ENCODE data around the gene CELF4.

Gene CELF4

GRCh38 chr18:37252342-37252741 lies 313.3 kb downstream of the CELF4 start:
- Mint-ChIP-seq H3K4me1 (ENCODE audit: low read depth) (no peaks in the 10 kb centered on the region), H3K4me3 (no peak overlapping the region), H3K27ac (no peak overlapping the region), H3K36me3 (ENCODE audit: low read depth) (no peaks in the 10 kb centered on the region), H3K9me3 (no peaks in the 10 kb centered on the region), H3K27me3 (ENCODE audit: low read depth) (peaks cover 34% of the 10 kb centered on the region)

GRCh38 chr18:37251679-37252078 lies 313.9 kb downstream of the CELF4 start:
- no peak overlapping the region for H3K4me3 Mint-ChIP-seq

GRCh38 chr18:37249895-37250618 lies 315.5 kb downstream of the CELF4 start:
- no peak overlapping the region for H3K27ac Mint-ChIP-seq
- peaks cover 31% of the 10 kb centered on the region for H3K27me3 Mint-ChIP-seq (ENCODE audit: low read depth)
- no peaks in the 10 kb centered on the region for H3K36me3 Mint-ChIP-seq (ENCODE audit: low read depth)
- no peaks in the 10 kb centered on the region for H3K4me1 Mint-ChIP-seq (ENCODE audit: low read depth)
- H3K4me3 Mint-ChIP-seq = no peak overlapping the region
- no peaks in the 10 kb centered on the region for H3K9me3 Mint-ChIP-seq

More at GRCh38 chr18:37251679-37252078, 313.9 kb downstream of the CELF4 start:
- Mint-ChIP-seq H3K27ac (no peak overlapping the region), H3K27me3 (ENCODE audit: low read depth) (peaks cover 34% of the 10 kb centered on the region), H3K4me1 (ENCODE audit: low read depth) (no peaks in the 10 kb centered on the region), H3K9me3 (no peaks in the 10 kb centered on the region), H3K36me3 (ENCODE audit: low read depth) (no peaks in the 10 kb centered on the region)

- Mint-ChIP-seq H3K36me3 (ENCODE audit: low read depth) (no peaks in the 10 kb centered on the region), H3K9me3 (no peaks in the 10 kb centered on the region), H3K4me1 (ENCODE audit: low read depth) (no peaks in the 10 kb centered on the region), H3K27me3 (ENCODE audit: low read depth) (peaks cover 30% of the 10 kb centered on the region), H3K4me3 (no peak overlapping the region), H3K27ac (no peak overlapping the region)
Observed at GRCh38 chr18:37249171-37249886, 316.3 kb downstream of the CELF4 start.

GRCh38 chr18:37248281-37248680 lies 317.3 kb downstream of the CELF4 start:
- Mint-ChIP-seq H3K36me3 (ENCODE audit: low read depth) (no peaks in the 10 kb centered on the region), H3K4me3 (no peak overlapping the region), H3K9me3 (no peaks in the 10 kb centered on the region), H3K27ac (no peak overlapping the region), H3K27me3 (ENCODE audit: low read depth) (peaks cover 39% of the 10 kb centered on the region), H3K4me1 (ENCODE audit: low read depth) (no peaks in the 10 kb centered on the region)

- Mint-ChIP-seq H3K4me1 (ENCODE audit: low read depth) (no peaks in the 10 kb centered on the region), H3K4me3 (no peak overlapping the region), H3K9me3 (no peaks in the 10 kb centered on the region), H3K27ac (no peak overlapping the region), H3K27me3 (ENCODE audit: low read depth) (peaks cover 40% of the 10 kb centered on the region), H3K36me3 (ENCODE audit: low read depth) (no peaks in the 10 kb centered on the region)
Observed at GRCh38 chr18:37247497-37248161, 318.0 kb downstream of the CELF4 start.

DNA sequence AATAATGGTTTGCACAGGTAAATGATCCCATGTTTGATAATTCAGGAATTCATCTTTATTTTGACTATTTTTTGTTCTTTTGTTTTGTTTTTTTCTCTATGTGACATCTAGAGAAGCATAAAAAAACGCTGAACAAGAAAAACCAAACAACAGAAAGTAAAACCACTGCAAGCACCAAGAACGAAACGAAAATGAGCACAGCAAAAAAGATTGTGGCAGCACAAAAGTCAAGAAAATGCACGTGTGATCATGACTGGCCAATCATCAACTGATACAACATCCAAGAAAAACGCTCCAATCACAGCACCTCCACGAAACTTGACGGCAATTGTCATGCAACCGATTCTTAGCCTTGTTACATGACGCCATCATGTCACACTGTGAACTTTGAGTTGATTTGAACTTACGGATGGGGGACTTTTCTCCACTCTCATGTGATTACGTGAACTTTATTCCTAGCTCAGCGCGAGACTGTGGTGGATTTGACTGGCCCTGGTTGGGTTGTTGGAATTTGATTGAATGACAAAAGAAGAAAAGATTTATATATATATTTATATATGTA lies 318.7 kb downstream of the CELF4 start:
- H3K9me3 Mint-ChIP-seq = no peaks in the 10 kb centered on the region
- H3K27me3 Mint-ChIP-seq (ENCODE audit: low read depth) = peaks cover 37% of the 10 kb centered on the region
- H3K4me1 Mint-ChIP-seq (ENCODE audit: low read depth) = no peaks in the 10 kb centered on the region
- H3K4me3 Mint-ChIP-seq = no peak overlapping the region
- no peak overlapping the region for H3K27ac Mint-ChIP-seq
- H3K36me3 Mint-ChIP-seq (ENCODE audit: low read depth) = no peaks in the 10 kb centered on the region

GRCh38 chr18:37244618-37245017 lies 321.0 kb downstream of the CELF4 start:
- no peak overlapping the region for H3K27ac Mint-ChIP-seq
- no peaks in the 10 kb centered on the region for H3K4me1 Mint-ChIP-seq (ENCODE audit: low read depth)
- H3K36me3 Mint-ChIP-seq (ENCODE audit: low read depth) = no peaks in the 10 kb centered on the region
- H3K27me3 Mint-ChIP-seq (ENCODE audit: low read depth) = peaks cover 34% of the 10 kb centered on the region
- no peak overlapping the region for H3K4me3 Mint-ChIP-seq
- H3K9me3 Mint-ChIP-seq = no peaks in the 10 kb centered on the region

DNA sequence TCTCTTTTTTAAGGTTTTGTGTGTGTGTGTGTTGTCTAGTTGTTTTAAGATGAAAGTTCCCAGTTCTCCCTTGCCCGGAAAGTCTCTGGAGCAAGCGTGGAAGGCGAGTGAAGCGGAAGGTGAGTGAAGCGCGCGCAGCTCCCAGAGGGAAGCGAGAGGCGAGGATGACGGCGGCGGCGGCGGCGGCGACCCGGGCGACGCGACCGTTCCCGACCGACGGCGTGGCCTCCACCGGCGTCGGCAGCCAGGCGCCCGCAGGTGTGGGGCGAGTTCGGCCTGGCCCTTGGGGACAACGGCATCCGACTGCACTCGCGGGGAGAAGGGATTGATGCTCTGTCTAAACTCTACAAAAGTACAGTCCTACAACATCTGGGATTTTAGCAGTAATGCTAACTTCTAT lies 321.9 kb downstream of the CELF4 start:
- Mint-ChIP-seq H3K27me3 (ENCODE audit: low read depth) (peaks cover 34% of the 10 kb centered on the region), H3K4me1 (ENCODE audit: low read depth) (no peaks in the 10 kb centered on the region), H3K36me3 (ENCODE audit: low read depth) (no peaks in the 10 kb centered on the region), H3K4me3 (no peak overlapping the region), H3K27ac (no peak overlapping the region), H3K9me3 (no peaks in the 10 kb centered on the region)

GRCh38 chr18:37242826-37243560 lies 322.6 kb downstream of the CELF4 start:
- H3K9me3 Mint-ChIP-seq = no peaks in the 10 kb centered on the region
- H3K27me3 Mint-ChIP-seq (ENCODE audit: low read depth) = peaks cover 34% of the 10 kb centered on the region
- no peaks in the 10 kb centered on the region for H3K36me3 Mint-ChIP-seq (ENCODE audit: low read depth)
- H3K27ac Mint-ChIP-seq = no peak overlapping the region
- no peak overlapping the region for H3K4me3 Mint-ChIP-seq
- H3K4me1 Mint-ChIP-seq (ENCODE audit: low read depth) = no peaks in the 10 kb centered on the region

GRCh38 chr18:37242091-37242490 lies 323.5 kb downstream of the CELF4 start:
- peaks cover 34% of the 10 kb centered on the region for H3K27me3 Mint-ChIP-seq (ENCODE audit: low read depth)
- no peak overlapping the region for H3K27ac Mint-ChIP-seq
- H3K4me3 Mint-ChIP-seq = no peak overlapping the region
- no peaks in the 10 kb centered on the region for H3K36me3 Mint-ChIP-seq (ENCODE audit: low read depth)
- no peaks in the 10 kb centered on the region for H3K4me1 Mint-ChIP-seq (ENCODE audit: low read depth)
- no peaks in the 10 kb centered on the region for H3K9me3 Mint-ChIP-seq

- no peaks in the 10 kb centered on the region for H3K4me1 Mint-ChIP-seq (ENCODE audit: low read depth)
- H3K4me3 Mint-ChIP-seq = no peak overlapping the region
- peaks cover 13% of the 10 kb centered on the region for H3K27me3 Mint-ChIP-seq (ENCODE audit: low read depth)
- H3K9me3 Mint-ChIP-seq = no peaks in the 10 kb centered on the region
- H3K36me3 Mint-ChIP-seq (ENCODE audit: low read depth) = no peaks in the 10 kb centered on the region
- H3K27ac Mint-ChIP-seq = no peak overlapping the region
Observed at GRCh38 chr18:37238282-37239108, 327.1 kb downstream of the CELF4 start.

DNA sequence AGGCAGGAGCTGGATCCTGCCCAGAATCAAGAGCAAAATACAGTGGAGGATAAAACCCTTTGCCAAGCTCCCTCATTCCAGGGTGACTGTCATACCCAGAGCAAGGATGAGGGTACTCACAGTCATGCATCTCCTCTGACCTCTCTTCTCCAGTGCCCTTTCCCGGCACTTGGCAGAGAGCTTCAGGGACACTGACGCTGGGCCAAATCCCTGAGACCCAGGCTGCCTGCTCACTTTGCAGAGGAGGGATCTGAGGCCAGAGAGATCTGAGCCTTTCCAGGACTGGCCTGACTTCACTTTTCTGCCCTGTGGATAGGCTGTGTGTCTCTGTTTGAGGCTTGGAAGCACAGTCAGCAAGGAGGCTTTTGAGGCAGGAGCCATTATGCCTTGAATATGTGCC lies 330.0 kb downstream of the CELF4 start:
- no peaks in the 10 kb centered on the region for H3K27me3 Mint-ChIP-seq (ENCODE audit: low read depth)
- no peaks in the 10 kb centered on the region for H3K36me3 Mint-ChIP-seq (ENCODE audit: low read depth)
- H3K4me3 Mint-ChIP-seq = no peak overlapping the region
- H3K4me1 Mint-ChIP-seq (ENCODE audit: low read depth) = no peaks in the 10 kb centered on the region
- no peak overlapping the region for H3K27ac Mint-ChIP-seq
- H3K9me3 Mint-ChIP-seq = no peaks in the 10 kb centered on the region
